Astrocyte of the spinal cord (primary cell): ENCODE measurements around the gene LRRC39.

Source experiments
- DNase-seq: peaks from one replicate; pipeline ENCODE4 v3.0.0; 2011; ENCODE audit warnings: low read depth, low spot score
- H3K4me3 ChIP-seq: 2 replicates; pipeline ENCODE4 v1.5.1; 2011; ENCODE audit warnings: low read depth, mild to moderate bottlenecking, low read length, moderate library complexity
- CTCF ChIP-seq: IDR thresholded peaks from 2 replicates; pipeline ENCODE4 v1.5.1; 2012; ENCODE audit warnings: low read depth, mild to moderate bottlenecking, low read length, inconsistent platforms
- in situ Hi-C: cut with HindIII; loops from 2 replicates; pipeline ENCODE4 v1.10.0; 2017; ENCODE audit warnings: low sequenced_read_pairs

Gene LRRC39

GRCh38 chr1:100122177-100122576 is 55.9 kb downstream of the LRRC39 start:
- no peak for TF ChIP-seq CTCF
- no peak for DNase-seq
- no peak overlapping the region for H3K4me3 ChIP-seq
- in situ Hi-C loops, result no loop called here

- in situ Hi-C loops, result no loop called here
- no peak for DNase-seq
- no peak for TF ChIP-seq CTCF
- no peak overlapping the region for H3K4me3 ChIP-seq
Measured at GRCh38 chr1:100115524-100115923, 62.5 kb downstream of the LRRC39 start.

- no peak for DNase-seq
- H3K4me3 ChIP-seq, result no peak overlapping the region
- TF ChIP-seq CTCF, result no peak
- in situ Hi-C loops, result no loop called here
Measured at GRCh38 chr1:100109554-100110066, 68.4 kb downstream of the LRRC39 start.

GRCh38 chr1:100107696-100108095 is 70.4 kb downstream of the LRRC39 start:
- no peak for TF ChIP-seq CTCF
- in situ Hi-C loops, result no loop called here
- no peak for DNase-seq
- H3K4me3 ChIP-seq, result no peak overlapping the region

GRCh38 chr1:100101564-100101963 is 76.5 kb downstream of the LRRC39 start:
- in situ Hi-C loops, result no loop called here
- no peak for DNase-seq
- no peak overlapping the region for H3K4me3 ChIP-seq
- TF ChIP-seq CTCF, result no peak

GRCh38 chr1:100100202-100100601 is 77.9 kb downstream of the LRRC39 start:
- DNase-seq, result no peak
- in situ Hi-C loops, result no loop called here
- TF ChIP-seq CTCF, result no peak

More at GRCh38 chr1:100100202-100100601, 77.9 kb downstream of the LRRC39 start:
- no peak overlapping the region for H3K4me3 ChIP-seq
